Omental fat pad (tissue), 4 donors: ENCODE results near the gene MAP2K7. TPM values are rescaled to one million over a fixed set of nuclear protein-coding genes. Genes with fewer than 3 reads are reported as not detected.

Experiments used
- ATAC-seq: fragments of 150-250 bp; one replicate; pipeline ENCODE4 v1.9.1; 2016; ENCODE audit warnings: mild to moderate bottlenecking, moderate library complexity; ENCODE audit not compliant: low FRiP score
- DNase-seq: peaks from one replicate; pipeline ENCODE4 v3.0.0-alpha.2; 2019; ENCODE audit warnings: low spot score
- total RNA-seq, 4 donors: library from RNA; depleted of rRNA; stranded (reverse); fragments of >200 nt; gene quantifications; one replicate each; pipeline ENCODE4 v1.1.0, GENCODE V29; 2016
- TF ChIP-seq, protein P1 (sequence below), 3 donors: fragments of 450-650 bp; IDR thresholded peaks; one replicate each; pipeline ENCODE4 v1.5.1; 2016 to 2017; ENCODE audit warnings: antibody characterized with exemption in 3 of 3, mild to moderate bottlenecking in 3 of 3, moderate library complexity in 2 of 3

Gene MAP2K7
- total RNA-seq, 4 donors from 2014 or later, result 12.9 to 13.7 (median 13.6) TPM

DNA sequence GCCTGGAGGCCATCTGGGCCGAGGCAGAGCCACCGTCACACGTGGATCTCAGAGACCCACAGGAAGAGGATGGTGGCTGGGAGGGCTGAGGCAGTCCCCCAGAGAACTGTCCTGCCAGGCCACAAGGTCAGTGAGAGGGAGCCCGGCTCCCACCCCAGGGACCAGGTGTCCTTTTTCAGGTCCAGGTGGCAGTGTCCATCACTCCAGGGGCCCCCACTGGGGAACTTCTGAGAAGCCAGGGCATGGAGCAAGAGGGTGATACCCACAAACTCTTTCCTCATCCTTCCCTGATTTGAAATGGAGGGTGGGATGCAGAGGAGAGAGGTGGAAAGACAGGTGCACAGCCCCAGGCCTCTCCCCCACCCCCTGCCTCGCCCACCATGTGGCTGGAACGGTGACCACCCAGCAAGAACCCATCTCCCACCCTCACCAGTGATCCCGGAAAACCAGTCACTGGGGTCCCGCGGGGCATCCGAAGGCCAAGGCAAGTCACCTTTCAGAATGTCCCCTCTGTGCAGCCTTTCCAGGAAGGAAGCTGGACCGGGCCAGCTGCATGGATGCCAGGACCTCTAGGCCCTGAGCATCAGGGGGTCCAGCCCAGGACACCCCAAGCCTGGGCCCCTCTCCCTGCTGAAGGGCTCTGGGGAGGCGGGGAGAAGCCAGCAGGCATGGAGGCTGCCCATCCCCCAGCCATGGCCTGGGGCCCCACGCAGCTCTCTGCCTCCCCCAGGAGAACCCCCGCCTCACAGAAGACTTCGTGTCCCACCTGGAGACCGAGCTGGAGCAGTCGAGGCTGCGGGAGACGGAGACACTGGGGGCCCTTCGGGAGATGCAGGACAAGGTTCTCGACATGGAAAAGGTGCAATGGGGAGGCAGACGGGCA is 43.6 kb upstream of the MAP2K7 start:
- no peak for ATAC-seq
- DNase-seq, result no peak
- TF ChIP-seq, protein P1, sequence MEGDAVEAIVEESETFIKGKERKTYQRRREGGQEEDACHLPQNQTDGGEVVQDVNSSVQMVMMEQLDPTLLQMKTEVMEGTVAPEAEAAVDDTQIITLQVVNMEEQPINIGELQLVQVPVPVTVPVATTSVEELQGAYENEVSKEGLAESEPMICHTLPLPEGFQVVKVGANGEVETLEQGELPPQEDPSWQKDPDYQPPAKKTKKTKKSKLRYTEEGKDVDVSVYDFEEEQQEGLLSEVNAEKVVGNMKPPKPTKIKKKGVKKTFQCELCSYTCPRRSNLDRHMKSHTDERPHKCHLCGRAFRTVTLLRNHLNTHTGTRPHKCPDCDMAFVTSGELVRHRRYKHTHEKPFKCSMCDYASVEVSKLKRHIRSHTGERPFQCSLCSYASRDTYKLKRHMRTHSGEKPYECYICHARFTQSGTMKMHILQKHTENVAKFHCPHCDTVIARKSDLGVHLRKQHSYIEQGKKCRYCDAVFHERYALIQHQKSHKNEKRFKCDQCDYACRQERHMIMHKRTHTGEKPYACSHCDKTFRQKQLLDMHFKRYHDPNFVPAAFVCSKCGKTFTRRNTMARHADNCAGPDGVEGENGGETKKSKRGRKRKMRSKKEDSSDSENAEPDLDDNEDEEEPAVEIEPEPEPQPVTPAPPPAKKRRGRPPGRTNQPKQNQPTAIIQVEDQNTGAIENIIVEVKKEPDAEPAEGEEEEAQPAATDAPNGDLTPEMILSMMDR (IDR thresholded peaks at IDR 0.05), result no peak

DNA sequence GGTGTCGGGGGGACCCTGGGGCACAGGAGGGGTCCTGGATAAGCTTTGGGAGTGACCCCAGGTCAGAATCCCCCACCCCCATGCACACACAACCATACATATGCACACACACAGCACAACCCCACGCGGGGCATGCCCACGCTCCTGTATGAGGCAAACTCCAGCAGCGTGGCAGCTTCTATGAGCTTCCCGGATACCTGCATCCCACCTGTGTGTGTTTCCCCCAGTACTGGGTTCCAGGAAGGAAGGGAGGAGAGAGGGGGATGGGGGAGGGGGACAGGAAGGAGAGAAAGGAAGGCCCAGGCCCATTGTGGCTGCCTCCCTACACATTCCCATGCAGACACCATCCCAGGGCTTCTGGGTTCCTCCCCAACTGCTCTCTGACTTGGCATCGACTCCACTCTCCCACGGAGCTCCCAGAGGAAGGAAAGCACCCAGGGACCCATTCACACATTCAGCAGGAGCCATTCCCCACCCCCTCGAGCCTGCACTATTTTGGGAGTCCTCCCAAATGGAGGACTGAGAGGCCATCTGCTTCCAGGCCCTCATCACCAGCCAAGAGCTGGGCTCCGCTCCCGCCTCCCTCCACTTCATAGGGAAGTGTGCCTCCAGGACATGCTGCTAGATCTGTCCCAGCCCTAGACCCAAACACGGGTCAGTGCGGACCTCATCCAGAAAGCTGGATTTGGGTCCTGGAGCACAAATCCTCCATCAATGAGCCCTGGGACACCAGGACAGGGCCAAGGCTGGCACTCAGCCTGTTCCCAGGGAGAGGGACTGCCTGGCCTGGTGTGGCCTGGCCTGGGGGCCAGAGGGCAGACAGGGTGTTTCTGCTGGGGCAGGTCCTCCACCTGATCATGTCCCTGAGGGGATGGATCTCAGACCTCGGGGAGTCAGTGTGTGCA is 42.7 kb upstream of the MAP2K7 start:
- no peak for DNase-seq
- TF ChIP-seq, protein P1 (IDR thresholded peaks at IDR 0.05), result no peak
- ATAC-seq, result no peak

DNA sequence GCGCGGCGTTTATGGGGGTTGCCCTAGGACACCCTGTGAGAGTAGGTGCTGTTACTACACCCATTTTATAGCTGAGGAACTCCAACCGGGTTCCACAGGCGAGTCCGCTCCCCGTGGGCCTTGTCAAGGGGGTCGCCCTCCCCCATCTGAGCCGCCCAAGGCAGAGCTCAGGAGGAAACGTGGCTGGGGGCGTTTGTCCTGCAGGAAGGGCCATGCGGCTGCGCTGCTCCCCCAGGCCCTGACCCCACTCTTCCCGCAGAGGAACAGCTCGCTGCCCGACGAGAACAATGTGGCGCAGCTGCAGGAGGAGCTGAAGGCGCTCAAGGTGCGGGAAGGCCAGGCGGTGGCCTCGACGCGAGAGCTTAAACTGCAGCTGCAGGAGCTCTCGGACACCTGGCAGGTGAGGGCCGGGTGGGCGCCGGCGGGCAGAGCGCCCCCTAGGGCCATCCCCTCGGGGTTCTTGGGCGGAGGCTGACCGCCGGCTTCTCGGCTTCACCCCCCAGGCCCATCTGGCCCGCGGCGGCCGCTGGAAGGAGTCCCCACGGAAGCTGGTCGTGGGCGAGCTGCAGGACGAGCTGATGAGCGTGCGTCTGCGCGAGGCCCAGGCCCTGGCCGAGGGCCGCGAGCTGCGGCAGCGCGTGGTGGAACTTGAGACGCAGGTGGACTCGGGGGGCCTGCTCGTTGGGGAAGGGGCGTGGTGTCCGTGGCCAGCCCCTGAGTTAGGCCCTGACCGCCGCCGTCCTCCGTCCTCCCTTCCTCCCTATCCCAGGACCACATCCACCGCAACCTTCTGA is 41.9 kb upstream of the MAP2K7 start:
- no peak for ATAC-seq
- TF ChIP-seq, protein P1 (IDR thresholded peaks at IDR 0.05), result no peak
- DNase-seq, result no peak

DNA sequence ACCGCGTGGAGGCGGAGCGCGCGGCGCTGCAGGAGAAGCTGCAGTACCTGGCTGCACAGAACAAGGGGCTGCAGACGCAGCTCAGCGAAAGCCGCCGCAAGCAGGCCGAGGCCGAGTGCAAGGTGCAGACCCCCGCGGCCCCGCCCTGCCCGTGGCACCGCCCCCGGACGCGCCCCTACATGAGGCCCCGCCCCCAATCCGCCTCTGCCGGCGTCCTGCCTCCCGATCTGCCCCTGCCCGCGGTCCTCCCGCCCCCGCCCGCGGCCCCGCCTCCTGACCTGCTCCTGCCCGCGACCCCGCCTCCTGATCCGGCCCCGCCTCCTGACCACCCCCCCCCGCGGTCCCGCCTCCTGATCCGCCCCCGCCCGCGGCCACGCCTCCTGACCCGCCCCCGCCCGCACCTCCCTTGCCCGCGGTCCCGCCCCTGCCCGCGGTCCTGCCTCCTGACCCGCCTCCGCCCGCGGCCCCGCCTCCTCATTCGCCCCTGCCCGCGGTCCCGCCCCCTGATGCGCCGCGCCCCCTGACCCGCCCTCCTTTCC is 41.2 kb upstream of the MAP2K7 start:
- ATAC-seq (peak; percentile 27), DNase-seq (no peak)
- TF ChIP-seq, protein P1 (IDR thresholded peaks at IDR 0.05), result no peak

DNA sequence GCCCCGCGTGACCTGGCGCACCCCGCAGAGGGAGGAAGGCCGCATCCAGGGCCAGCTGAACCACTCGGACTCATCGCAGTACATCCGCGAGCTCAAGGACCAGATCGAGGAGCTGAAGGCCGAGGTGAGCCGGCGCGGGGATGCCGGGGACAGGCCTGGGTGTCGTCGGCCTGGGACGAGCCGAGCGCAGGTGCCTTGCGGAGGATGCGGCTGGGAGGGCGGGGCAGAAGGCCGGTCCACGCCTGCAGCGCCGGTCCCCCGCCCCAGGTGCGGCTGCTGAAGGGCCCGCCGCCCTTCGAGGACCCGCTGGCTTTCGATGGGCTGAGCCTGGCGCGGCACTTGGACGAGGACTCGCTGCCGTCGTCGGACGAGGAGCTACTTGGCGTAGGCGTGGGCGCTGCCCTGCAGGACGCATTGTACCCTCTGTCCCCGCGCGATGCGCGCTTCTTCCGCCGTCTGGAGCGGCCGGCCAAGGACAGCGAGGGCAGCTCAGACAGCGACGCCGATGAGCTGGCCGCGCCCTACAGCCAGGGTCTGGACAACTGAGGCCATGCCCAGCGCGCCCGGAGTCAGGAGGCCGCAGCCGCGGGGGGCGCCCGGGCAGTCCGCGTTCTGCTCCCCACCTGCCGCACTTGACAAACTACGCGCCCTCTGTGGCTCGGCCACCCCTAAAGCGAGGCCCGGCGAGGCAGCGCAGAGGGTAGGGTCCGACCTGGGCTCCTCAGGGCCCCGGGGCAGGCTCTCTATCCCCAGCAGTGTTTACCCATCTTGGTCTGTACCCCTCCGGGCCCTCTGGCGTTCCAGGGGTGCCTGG is 40.3 kb upstream of the MAP2K7 start:
- ATAC-seq, result no peak
- TF ChIP-seq, protein P1 (IDR thresholded peaks at IDR 0.05), result no peak
- DNase-seq, result no peak
